Sciatic nerve (tissue), 2 donors: Measurements from ENCODE around the gene DIRAS3. TPM values are rescaled to one million over a fixed set of nuclear protein-coding genes. Genes with fewer than 3 reads are reported as not detected.
A peak's percentile ranks its signal among the peaks of the same experiment; 100 is the strongest.
"Not testable (repeated sequence)": the region's sequence is repeated elsewhere in the genome, so short reads cannot be mapped to it uniquely, and the experiment has no call there.

ENCODE experiments used
- ATAC-seq: fragments of 200-7000 bp; cut with Tn5 transposase; one replicate; pipeline ENCODE4 v1.9.1; 2020; ENCODE audit warnings: mild to moderate bottlenecking, moderate library complexity
- DNase-seq: peaks from one replicate; pipeline ENCODE4 v3.0.0-alpha.2; 2020; ENCODE audit warnings: low spot score
- intact Hi-C: fragments of 100-400 bp; cut with DNase I; formaldehyde crosslinking; loops from one replicate; pipeline ENCODE4 v1.14.2; 2022
- total RNA-seq: library from RNA; stranded (reverse); fragmentation: NEBNext Ultra II Directional; extraction: Animal tissue kit (Norgen Biotek cat#: 25700); gene quantifications from one replicate; pipeline ENCODE4 v1.2.1, GENCODE V29; 2021
- donor health status: DM: no; HTN: no; CAD: no.
- donor health status: DM: no; HTN: no; CAD: no.

Gene DIRAS3
- 2.2 TPM for total RNA-seq

- intact Hi-C loops = no loop called here
- peak; percentile 79 for ATAC-seq
Observed at GRCh38 chr1:68049941-68050878, at the start of gene DIRAS3. Gene DIRAS3, minus strand, starts transcription at chr1:68050627. Its CDS starts 3,330 bp downstream, at chr1:68047297.

GRCh38 chr1:68093737-68094136 lies 43.3 kb upstream of the DIRAS3 start:
- DNase-seq (no peak), ATAC-seq (no peak)
- intact Hi-C loops = no loop called here

More at GRCh38 chr1:68049941-68050878, at the start of gene DIRAS3:
- DNase-seq = no peak

- ATAC-seq (no peak), DNase-seq (no peak)
- intact Hi-C loops = no loop called here
Observed at GRCh38 chr1:68087184-68087583, 36.8 kb upstream of the DIRAS3 start.

GRCh38 chr1:68085752-68086151 lies 35.3 kb upstream of the DIRAS3 start:
- ATAC-seq (no peak), DNase-seq (no peak)
- intact Hi-C loops = no loop called here

- DNase-seq (no peak), ATAC-seq (no peak)
- intact Hi-C loops = no loop called here
Observed at GRCh38 chr1:68083686-68084085, 33.3 kb upstream of the DIRAS3 start.

- no peak for ATAC-seq
- intact Hi-C loops = no loop called here
Observed at GRCh38 chr1:68081775-68082283, 31.4 kb upstream of the DIRAS3 start.

GRCh38 chr1:68078647-68079046 lies 28.2 kb upstream of the DIRAS3 start:
- intact Hi-C loops = no loop called here
- no peak for ATAC-seq

More at GRCh38 chr1:68081775-68082283, 31.4 kb upstream of the DIRAS3 start:
- no peak for DNase-seq

GRCh38 chr1:68074472-68074871 lies 24.0 kb upstream of the DIRAS3 start:
- intact Hi-C loops = no loop called here
- DNase-seq (no peak), ATAC-seq (no peak)

More at GRCh38 chr1:68078647-68079046, 28.2 kb upstream of the DIRAS3 start:
- DNase-seq = no peak

GRCh38 chr1:68065766-68066165 lies 15.3 kb upstream of the DIRAS3 start:
- DNase-seq (no peak), ATAC-seq (no peak)
- intact Hi-C loops = no loop called here

GRCh38 chr1:68058053-68058452 lies 7.6 kb upstream of the DIRAS3 start:
- DNase-seq, ATAC-seq, intact Hi-C loops: not testable (repeated sequence)

- intact Hi-C loops = no loop called here
- no peak for ATAC-seq
- no peak for DNase-seq
Observed at GRCh38 chr1:68057564-68057963, 7.1 kb upstream of the DIRAS3 start.

GRCh38 chr1:68057050-68057449 lies 6.6 kb upstream of the DIRAS3 start:
- no peak for ATAC-seq
- intact Hi-C loops = no loop called here
- no peak for DNase-seq

- peak; percentile 67 for DNase-seq
- ATAC-seq = peak; percentile 78
- intact Hi-C loops = no loop called here
Observed at GRCh38 chr1:68051475-68051874, 1.0 kb upstream of the DIRAS3 start.

- intact Hi-C loops = no loop called here
- ATAC-seq (no peak), DNase-seq (no peak)
Observed at GRCh38 chr1:68047659-68048026, 2.8 kb downstream of the DIRAS3 start.

- ATAC-seq = no peak
- DNase-seq = no peak
- intact Hi-C loops = no loop called here
Observed at GRCh38 chr1:68046885-68047658, 3.4 kb downstream of the DIRAS3 start.

GRCh38 chr1:68046423-68046822 lies 4.0 kb downstream of the DIRAS3 start:
- no peak for DNase-seq
- no peak for ATAC-seq

GRCh38 chr1:68045511-68046180 lies 4.8 kb downstream of the DIRAS3 start:
- intact Hi-C loops = no loop called here
- ATAC-seq (no peak), DNase-seq (no peak)

More at GRCh38 chr1:68046423-68046822, 4.0 kb downstream of the DIRAS3 start:
- intact Hi-C loops = no loop called here

GRCh38 chr1:68043443-68044090 lies 6.9 kb downstream of the DIRAS3 start:
- no peak for DNase-seq
- no peak for ATAC-seq
- intact Hi-C loops = loop anchor here (5.0 kb wide), 1 partner anchor 616 kb away; no protein-coding TSS in a partner anchor

GRCh38 chr1:68036946-68037345 lies 13.5 kb downstream of the DIRAS3 start:
- intact Hi-C loops = no loop called here
- ATAC-seq = no peak
- DNase-seq = no peak
